ENCODE data around the gene UBXN7. TPM values are rescaled to one million over a fixed set of nuclear protein-coding genes. Genes with fewer than 3 reads are reported as not detected.

UBXN7 gene
- total and polyA plus RNA-seq, 2 of the 13 experiments (the other 11 are each of a cell fraction or from before 2014, with no cell fraction given), result 12.5 to 15.9 TPM

GRCh38 chr3:196339044-196339443 is 93.2 kb downstream of the UBXN7 start (continued):
- no peak for TF ChIP-seq CREB3 (CRISPR knock-in tag; IDR thresholded peaks at IDR 0.05)
- no peak for TF ChIP-seq ZBTB33 (CRISPR knock-in tag; IDR thresholded peaks at IDR 0.05)

- H3K4me2 ChIP-seq (ENCODE audit: low read depth, low read length), result peak overlapping the region; percentile 78
- DNase-seq (ENCODE audit: low spot score) (no peak), ATAC-seq (no peak), FAIRE-seq (no peak)
- no peak overlapping the region for H2AFZ ChIP-seq (ENCODE audit: low read length)
- no peak overlapping the region for H3K9ac ChIP-seq (ENCODE audit: insufficient read depth, low read depth, low read length)
- ChIA-PET POLR2A (interaction anchor here (1.7 kb wide), 1 partner anchor 11 kb away, joined by 3 read pairs; no protein-coding TSS in a partner anchor), CTCF (ENCODE audit: low intra/inter-chr PET ratio, low total read pairs) (no interaction called here)
- intact Hi-C loops (cut with micrococcal nuclease; ENCODE audit: unreplicated experiment) (no loop called here), in situ Hi-C loops (cut with HindIII; ENCODE audit: extremely low pct_ligation_motif_present, low pct_unique_long_range_greater_than_20kb) (no loop called here)
- no peak overlapping the region for H3K27ac ChIP-seq (ENCODE audit: extremely low read length, insufficient read depth, low read length)
- WGBS (ENCODE audit: low lambda C conversion rate), result 72% methylated on average over 17 of the region's 17 CpGs
- no peaks in the 10 kb centered on the region for H3K27me3 ChIP-seq (ENCODE audit: control insufficient read depth in 1 of 2, insufficient read depth in 2 of 2, low read length in 2 of 2)
- TF ChIP-seq FOSL2 (CRISPR knock-in tag; IDR thresholded peaks at IDR 0.05) (no peak), ZNF782 (CRISPR knock-in tag; IDR thresholded peaks at IDR 0.05; ENCODE audit: borderline replicate concordance) (no peak), TMF1 (CRISPR knock-in tag; IDR thresholded peaks at IDR 0.05; ENCODE audit: low read depth) (no peak), RAD51 (IDR thresholded peaks at IDR 0.05; ENCODE audit: borderline replicate concordance) (no peak), ZNF780A (CRISPR knock-in tag; IDR thresholded peaks at IDR 0.05) (no peak), JDP2 (CRISPR knock-in tag; IDR thresholded peaks at IDR 0.05; ENCODE audit: borderline replicate concordance) (no peak), ZNF318 (CRISPR knock-in tag; IDR thresholded peaks at IDR 0.05) (no peak)
- H3K36me3 ChIP-seq (replicated peaks in 1 of 2; ENCODE audit: control insufficient read depth in 1 of 2, insufficient read depth in 2 of 2, low read length in 2 of 2), result no peaks in the 10 kb centered on the region
- no peaks in the 10 kb centered on the region for H4K20me1 ChIP-seq (ENCODE audit: insufficient read depth, low read length)
- no TSS peak for BruUV-seq (replicated peaks)
- H3K9me3 ChIP-seq (ENCODE audit: low read length), result no peaks in the 10 kb centered on the region
- H3K4me1 ChIP-seq (ENCODE audit: insufficient read depth, low read length), result peaks cover 23% of the 10 kb centered on the region
- H3K4me3 ChIP-seq (replicated peaks in 1 of 3; ENCODE audit: insufficient read depth in 1 of 3, low read depth in 2 of 3, low read length in 3 of 3), result no peak overlapping the region
- no peaks in the 10 kb centered on the region for H3K79me2 ChIP-seq (ENCODE audit: insufficient read depth, low read length)
Measured at GRCh38 chr3:196336319-196337145, 95.7 kb downstream of the UBXN7 start.
